GM18505 (cell line): Measurements from ENCODE around the gene SELENOS.

Experiments
- ATAC-seq: cut with Tn5 transposase; IDR thresholded peaks from one replicate; pipeline ENCODE4 v1.9.1; 2021; ENCODE audit not compliant: unreplicated experiment
- POLR2A ChIP-seq: IDR thresholded peaks from 4 replicates; pipeline ENCODE4 v1.6.1; 2011; ENCODE audit warnings: borderline replicate concordance; ENCODE audit not compliant: insufficient read depth, insufficient read length; ENCODE audit errors: extremely low read depth

The SELENOS gene

DNA sequence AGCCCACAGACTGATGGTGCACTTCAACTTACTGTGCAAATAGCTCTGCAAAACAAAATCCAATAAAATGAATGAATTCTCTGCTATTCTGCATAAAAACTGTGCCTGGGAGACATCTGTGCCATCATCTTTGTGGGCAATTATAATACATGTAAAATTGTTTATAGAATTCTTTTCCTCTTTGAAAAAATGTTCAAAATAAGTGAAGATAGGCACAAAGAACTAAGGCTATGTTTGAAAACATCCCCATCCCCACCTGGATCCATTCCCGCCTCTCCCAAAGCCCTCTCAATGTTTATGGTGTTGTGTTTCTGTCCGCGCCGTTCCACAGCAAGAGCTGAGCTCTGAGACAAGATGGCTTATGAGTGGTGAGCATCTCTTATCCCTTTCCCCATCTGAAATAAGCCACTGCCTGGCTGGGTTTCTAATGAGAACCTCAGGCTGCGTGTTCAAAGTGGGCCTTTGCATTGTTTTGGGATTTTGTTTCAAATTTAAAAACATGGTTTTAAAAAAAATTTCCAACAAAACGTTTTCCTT lies 40.1 kb upstream of the SELENOS start:
- no peak for ATAC-seq
- no peak for TF ChIP-seq POLR2A

DNA sequence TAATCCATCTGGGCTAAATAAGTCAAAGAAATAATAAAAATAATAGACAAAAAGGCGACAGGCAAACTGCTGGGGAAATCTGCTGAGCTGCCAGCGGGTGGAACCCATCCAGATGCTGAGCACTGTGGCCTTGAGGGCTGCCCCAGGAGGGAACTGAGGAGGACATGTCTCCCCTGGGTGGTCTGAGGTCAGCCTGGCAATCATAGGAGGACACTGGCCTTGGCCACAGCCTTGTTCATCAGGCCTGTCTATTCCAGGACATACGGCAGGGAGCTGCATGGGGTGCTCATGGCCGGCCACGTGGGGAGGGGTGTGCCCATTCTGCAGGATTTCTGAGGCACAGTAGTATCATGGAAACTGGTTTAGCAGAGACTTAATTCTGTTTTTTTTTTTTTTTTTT lies 39.2 kb upstream of the SELENOS start:
- TF ChIP-seq POLR2A: no peak
- ATAC-seq: no peak

DNA sequence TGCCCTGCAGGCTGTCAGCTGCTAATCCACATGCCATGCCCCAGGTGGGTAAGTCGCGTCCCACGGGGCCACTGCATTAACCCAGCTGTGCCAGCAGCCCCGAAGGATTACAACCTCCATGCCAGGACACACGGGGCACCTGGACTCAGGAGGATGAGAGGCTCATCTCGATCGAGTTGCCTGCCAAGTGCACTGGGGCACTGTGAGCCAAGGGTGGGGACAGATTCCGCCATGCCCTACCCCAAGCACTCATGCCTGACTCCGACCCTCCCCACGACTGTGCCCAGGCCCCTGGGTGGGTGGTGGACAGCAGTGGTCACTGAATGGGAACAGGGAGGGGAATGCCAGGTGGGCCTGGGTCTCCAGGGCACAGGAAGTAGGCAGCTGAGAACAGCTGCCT lies 38.5 kb upstream of the SELENOS start:
- ATAC-seq: no peak
- TF ChIP-seq POLR2A: no peak

DNA sequence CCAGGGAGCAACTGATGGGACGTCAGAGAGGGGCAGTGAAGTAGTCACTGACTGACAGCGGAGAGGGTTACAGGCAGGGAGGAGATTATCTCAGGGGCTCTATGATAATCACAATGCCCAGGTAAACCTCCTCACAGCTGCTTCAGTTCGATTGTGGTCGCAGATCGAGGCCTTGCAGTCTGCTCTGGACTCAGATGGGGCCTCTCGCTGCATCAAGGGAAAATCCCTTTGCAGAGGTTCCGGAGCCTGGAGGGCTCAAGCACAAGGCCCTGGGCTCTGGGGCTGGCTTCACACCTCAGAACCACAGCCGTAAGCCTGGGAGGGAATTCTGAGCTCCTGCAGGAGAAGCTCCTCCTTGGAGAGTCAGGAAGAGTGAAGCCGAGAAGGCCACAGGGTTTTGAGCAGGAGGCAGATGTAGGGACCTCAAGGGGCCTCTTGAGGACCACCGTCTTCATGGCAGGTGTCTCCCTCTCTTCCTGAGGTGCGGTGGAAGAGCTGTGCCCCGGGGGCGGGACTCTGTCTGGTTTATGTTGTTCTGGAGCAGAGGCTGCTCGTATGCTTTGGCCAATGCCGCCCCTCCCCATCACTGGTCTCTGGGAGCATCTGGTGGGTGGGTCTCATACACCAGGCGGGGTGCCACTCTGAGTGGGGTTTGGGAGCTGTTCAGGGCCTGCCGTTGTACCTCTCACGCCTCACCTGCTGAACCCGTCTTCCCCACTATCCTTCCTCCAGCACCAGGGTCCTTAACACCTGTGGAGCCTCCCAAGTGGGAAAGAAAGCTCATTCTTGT lies 37.2 kb upstream of the SELENOS start:
- no peak for ATAC-seq

DNA sequence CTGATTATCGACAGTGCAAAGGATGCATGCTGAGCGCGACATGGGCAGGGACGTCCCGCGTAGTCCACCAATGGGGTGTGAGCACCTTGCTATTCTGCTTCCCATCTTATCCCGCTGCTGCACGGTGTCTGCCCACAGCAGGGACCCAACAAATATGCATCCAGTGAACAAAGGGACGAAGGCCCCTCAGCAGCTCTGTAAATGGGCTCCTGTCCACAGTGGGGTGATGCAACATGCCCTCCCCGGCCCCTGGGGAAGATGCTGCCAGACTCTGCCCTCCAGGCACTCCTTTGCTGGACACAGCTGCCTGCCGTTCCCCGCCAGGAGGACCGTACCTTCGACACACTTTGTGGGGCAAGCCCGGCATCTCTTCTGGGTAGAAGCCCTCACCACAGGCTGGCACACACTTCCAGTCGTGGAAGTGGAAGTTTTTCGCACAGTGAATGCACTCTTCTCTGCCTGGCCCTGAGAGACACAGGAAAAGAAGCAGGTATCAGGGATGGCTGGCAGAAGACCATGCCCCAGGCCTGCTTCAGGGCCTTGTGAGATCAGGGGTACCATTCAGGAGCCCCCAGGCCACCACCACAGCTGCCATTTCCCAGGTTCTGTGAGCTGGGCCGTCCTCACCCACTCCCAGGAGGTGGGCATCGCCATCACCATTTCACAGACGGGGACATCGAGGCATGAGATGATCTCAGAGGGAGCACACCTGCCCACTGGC lies 35.9 kb upstream of the SELENOS start:
- no peak for ATAC-seq
- no peak for TF ChIP-seq POLR2A

More for the DNA sequence above, 37.2 kb upstream of the SELENOS start:
- no peak for TF ChIP-seq POLR2A

DNA sequence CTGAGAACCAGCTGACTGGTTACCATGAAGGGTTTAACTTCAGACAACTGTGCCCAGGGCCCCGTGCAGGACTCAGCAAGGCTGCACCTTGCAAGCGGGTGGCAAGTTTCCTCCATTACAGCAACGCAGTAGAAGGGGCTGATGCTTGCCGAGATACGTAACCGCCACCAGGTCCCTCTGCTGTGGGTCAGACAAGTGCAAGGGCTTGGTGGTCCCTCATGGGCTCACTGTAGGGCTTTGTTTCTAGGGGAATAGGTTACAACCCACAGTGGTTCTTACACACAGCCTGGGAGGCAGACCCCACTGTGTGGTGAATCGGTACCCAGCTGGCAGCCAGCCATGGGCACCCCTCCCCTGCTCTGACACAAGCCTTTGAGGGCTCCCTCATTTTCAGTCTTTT lies 33.2 kb upstream of the SELENOS start:
- ATAC-seq: no peak
- TF ChIP-seq POLR2A: no peak

DNA sequence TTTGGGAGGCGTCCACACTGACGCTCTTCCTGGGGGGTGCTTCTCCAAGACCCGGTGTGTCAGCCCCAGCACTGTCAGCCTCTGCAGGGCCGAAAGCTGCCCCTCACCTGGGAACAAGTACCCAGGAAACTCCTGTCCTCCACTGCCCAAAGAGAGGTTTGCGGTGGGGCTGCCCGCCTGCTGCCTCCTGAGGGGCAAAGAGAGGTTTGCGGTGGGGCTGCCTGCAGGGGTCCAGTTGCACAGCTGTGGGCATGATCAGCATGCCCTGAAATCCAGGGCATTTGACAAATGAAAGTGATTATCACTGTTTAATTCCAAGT lies 32.8 kb upstream of the SELENOS start:
- TF ChIP-seq POLR2A: no peak
- no peak for ATAC-seq

DNA sequence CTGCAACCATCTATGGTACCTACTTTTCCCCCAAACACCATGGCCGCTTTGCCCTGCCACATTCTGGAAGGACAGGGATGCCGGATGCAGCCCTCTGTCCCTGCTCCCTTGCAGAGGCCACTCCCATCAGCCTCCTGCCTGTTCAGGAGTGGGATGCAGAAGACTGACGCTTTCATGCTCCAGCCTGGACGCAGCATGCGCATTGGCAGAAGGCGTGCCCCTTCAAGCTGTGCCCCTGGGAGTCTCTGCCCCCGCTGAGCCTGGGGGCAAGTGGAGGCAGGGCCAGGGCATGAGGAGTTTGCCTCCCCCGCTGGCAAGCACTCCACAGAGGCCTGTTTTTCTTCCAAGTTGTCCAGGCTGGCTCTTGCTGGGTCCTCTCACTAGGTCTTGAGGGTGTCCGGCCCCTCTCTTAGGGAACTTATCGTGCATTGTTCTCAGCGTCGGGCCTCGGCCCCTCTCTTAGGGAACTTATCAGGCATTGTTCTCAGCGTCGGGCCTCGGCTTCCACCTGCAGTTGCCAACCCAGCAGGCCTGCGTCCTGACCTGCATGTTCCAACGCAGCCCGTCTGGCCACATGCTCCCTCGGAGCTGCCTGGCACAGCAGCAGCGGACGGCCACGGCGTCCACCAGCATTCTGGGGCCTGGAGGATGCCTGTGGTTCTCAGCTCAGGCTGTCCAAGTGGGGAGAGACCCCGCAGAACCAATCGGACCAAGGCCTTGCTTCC lies 32.3 kb upstream of the SELENOS start:
- ATAC-seq: no peak
- no peak for TF ChIP-seq POLR2A

DNA sequence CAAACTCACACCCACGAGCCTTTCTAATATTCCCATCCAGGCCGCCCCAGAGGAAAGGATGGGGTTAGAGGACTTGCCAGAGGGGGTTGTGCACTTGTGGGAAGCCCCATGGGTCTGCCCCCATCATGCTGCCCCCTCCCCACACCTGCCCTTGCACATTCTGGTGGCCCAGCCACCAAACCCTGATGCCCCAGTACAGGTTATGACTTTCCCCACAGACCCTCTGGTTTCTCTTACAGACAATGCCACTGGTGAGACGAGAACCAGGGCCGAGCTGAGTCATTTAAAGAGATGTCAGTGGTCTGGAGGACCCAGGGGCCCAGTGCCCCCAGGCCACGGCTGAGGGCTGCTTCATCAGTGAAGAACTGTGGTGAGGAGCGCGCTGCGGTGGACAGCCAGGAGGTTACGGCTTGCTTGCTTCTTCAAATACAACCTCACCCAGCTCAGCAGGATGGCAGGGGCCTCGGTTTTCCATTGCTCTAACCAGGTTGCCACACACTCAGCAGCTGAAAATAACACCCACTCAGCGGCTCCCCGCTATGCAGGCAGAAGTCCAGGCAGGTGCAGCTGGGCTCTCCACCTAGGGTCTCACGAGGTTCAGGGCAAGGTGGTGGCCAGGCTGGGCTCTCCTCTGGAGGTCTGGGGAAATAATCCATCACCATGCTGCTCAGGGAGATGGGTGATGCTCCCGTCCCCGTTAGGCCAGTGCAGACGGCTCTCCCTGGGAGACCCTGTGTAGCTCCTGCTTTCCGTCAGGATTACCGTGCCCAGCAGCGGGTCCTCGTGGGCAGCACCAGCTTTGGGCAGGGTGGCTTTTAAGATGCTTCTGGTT lies 31.5 kb upstream of the SELENOS start:
- no peak for ATAC-seq
- no peak for TF ChIP-seq POLR2A

DNA sequence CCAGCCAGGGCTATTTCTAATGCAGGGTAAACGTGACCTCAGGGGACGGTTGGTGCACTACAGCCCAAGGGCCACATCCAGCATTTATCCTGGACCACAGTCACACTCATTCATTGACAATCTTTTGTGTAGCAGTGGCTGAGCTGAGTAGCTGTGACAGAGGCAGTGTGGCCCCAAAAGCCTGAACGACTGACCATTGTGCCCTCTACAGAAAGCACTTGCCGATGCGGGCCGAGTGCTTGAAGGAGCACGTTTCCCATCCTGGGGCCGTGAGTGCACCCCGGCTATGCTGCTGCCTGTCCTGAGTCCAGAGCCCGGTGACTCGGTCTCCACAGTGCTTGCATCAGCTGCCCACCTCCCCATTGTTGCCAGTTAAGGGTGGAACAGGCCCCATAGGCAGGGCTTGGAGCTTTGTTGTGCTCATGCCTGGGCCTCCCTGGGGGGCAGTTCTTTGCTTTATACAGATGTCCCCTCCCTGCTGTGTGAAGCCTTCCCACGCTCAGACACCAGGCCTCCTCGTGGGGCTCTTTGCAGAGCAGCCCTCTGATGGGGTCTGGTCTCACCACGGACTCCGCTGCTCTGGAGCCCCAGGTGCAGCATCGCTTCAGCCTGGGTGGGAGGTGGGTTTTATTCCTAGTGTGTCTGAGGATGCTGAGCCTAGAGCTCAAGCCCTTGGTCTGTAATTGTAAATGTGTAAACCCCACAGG lies 30.8 kb upstream of the SELENOS start:
- no peak for ATAC-seq
- no peak for TF ChIP-seq POLR2A

DNA sequence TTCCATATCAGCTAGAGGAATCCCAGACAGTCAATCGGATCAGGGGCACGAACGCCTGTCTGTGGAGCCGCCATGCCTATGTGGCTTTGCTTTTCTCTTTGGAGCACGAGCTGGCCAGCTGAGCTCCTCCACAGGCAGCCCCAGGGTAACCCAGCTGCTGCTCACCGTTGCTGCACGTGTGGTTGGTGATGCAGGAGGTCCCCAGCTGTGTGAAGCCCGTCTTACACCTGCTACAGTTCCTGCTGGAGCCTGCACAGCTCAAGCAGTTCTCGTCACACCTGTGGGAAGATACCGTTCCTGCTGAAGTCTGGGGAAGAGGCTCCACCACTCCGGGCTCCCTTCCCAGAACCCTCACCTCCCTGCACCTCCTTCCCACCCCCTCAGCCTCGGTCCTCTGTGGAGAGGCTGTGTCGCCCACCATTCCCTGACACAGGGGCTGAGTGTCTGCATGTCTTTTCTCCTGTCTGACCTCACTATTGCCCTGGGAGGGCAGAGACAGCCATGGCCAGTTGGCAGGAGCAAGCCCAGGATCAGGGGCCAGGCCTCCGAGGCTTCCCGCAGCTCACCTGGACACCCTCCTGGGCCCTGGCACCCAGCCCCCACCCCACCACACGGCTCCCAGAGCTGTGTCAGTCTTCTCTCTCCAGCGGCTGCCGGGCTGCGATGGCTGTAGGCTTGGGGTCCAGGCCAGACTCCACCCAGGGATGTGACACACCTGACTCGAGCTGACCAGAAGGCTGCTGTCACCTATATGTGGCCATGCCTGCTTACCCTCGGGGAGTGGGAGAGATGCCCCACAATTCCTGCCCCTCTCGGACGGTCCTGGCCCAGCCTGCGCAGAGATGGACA lies 30.0 kb upstream of the SELENOS start:
- no peak for TF ChIP-seq POLR2A
- no peak for ATAC-seq

DNA sequence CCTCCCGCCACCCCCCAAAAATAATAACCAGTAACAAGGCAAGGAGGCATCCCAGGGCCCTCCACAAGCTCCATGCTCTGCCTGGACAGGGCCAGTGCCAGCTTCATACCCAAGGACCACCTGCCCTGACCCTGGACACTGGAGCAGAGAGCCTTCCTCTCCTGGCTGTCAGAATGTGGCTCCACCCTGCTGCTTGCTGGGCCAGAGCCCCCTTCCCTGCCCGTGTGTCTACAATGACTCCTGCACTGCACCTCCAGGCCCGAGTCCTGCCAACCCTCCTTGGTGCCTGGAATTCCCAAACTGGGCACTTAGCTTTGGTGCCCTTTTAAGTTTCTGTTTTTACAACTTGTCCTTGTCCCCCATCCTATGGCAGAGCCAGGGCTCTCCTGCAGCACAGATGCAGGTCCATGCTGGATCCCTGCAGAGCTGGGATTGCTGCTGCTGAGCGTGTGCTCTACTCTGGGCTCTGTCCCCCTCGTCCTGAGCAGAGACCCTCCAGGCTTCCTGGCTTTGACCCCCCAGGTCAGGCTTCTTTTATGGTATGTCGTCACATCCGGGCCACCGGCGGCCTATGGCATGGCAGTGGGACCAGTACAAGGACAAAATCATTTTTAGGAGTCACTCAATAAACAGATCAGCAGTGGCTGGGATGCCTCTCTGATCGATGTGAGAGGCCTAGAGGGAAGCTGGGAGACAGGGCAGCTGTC lies 29.2 kb upstream of the SELENOS start:
- ATAC-seq: no peak
- no peak for TF ChIP-seq POLR2A

DNA sequence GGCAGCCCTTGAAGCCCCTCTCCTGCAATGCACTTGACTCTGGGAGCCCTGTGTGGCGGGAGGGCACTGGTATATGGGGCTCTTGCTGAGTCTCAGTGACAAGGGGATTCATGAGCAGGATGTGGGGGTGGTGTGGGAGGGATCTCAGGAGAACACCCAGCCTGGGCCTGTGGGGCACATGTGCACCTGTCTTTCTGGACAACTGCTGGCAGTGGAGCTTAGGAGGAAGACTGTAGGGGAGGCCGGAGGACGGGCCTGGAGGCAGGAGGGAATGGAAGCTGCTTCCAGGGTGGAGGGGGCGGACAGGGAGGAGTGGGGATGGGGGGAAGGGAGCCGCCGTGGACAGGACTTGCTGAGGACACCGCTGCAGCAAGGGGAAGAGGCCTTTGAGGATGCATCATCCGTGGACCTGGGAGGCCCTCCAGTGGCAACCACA lies 28.6 kb upstream of the SELENOS start:
- TF ChIP-seq POLR2A: no peak
- no peak for ATAC-seq
